ENCODE data around the gene SF3B1.
A peak's percentile ranks its signal among the peaks of the same experiment; 100 is the strongest.

SF3B1 gene

GRCh38 chr2:197455428-197455827 is 20.6 kb upstream of the SF3B1 start:
- no peak overlapping the region for H3K27ac ChIP-seq (ENCODE audit: extremely low read depth, low read depth, low read length)
- H3K9me3 ChIP-seq (ENCODE audit: control insufficient read depth, insufficient read depth, low read depth, low read length), result no peaks in the 10 kb centered on the region
- ChIA-PET CTCF (no interaction called here), POLR2A (interaction anchor here (0.7 to 1.5 kb wide), 3 partner anchors 13 to 44 kb away, joined by 3 to 5 read pairs (median 3); partner anchors contain the start of genes HSPD1, HSPE1 and SF3B1)
- no peak overlapping the region for H3K4me3 ChIP-seq (ENCODE audit: low read depth, low read length)
- TF ChIP-seq KLF17 (tag by site-specific recombination; IDR thresholded peaks at IDR 0.05), result no peak
- no peak for TF ChIP-seq ZNF169 (tag by site-specific recombination; IDR thresholded peaks at IDR 0.05)
- TF ChIP-seq ZNF621 (tag by site-specific recombination; IDR thresholded peaks at IDR 0.05), result no peak
- TF ChIP-seq ZNF18 (tag by site-specific recombination; IDR thresholded peaks at IDR 0.05), result no peak
- no peak for TF ChIP-seq ZNF837 (tag by site-specific recombination; IDR thresholded peaks at IDR 0.05)
- TF ChIP-seq ZNF558 (tag by site-specific recombination; IDR thresholded peaks at IDR 0.05), result no peak
- no peak for TF ChIP-seq ZSCAN4 (tag by site-specific recombination; IDR thresholded peaks at IDR 0.05)
- TF ChIP-seq ZNF521 (tag by site-specific recombination; IDR thresholded peaks at IDR 0.05), result no peak
- no peaks in the 10 kb centered on the region for H3K4me1 ChIP-seq (ENCODE audit: control insufficient read depth, insufficient read depth, low read length)
- H3K36me3 ChIP-seq (ENCODE audit: control insufficient read depth in 2 of 2, insufficient read depth in 1 of 2, low read length in 2 of 2), result peaks cover under 1 to 4% of the 10 kb centered on the region in 2 experiments; a peak in 1 of 3 replicates

GRCh38 chr2:197454923-197455322 is 20.1 kb upstream of the SF3B1 start:
- peak overlapping the region; percentile 93 for H3K4me3 ChIP-seq (ENCODE audit: low read depth, low read length)
- no peaks in the 10 kb centered on the region for H3K36me3 ChIP-seq (ENCODE audit: control insufficient read depth in 2 of 2, insufficient read depth in 1 of 2, low read length in 2 of 2)
- H3K9me3 ChIP-seq (ENCODE audit: control insufficient read depth, insufficient read depth, low read depth, low read length), result no peaks in the 10 kb centered on the region
- H3K27ac ChIP-seq (ENCODE audit: extremely low read depth, low read depth, low read length), result no peak overlapping the region
- POLR2A ChIA-PET, result interaction anchor here (1.3 kb wide), 1 partner anchor 45 kb away, joined by 5 read pairs; the partner anchor contains the start of genes HSPD1 and HSPE1
- CTCF ChIA-PET, result no interaction called here
- H3K4me1 ChIP-seq (ENCODE audit: control insufficient read depth, insufficient read depth, low read length), result no peaks in the 10 kb centered on the region
- TF ChIP-seq INSM2 (tag by site-specific recombination; IDR thresholded peaks at IDR 0.05) (no peak), ZNF830 (tag by site-specific recombination; IDR thresholded peaks at IDR 0.05; ENCODE audit: low read depth) (no peak), ZNF555 (tag by site-specific recombination; conservative IDR thresholded peaks at IDR 0.05) (no peak), TSHZ1 (tag by site-specific recombination; IDR thresholded peaks at IDR 0.05; ENCODE audit: borderline replicate concordance) (no peak), ZNF114 (tag by site-specific recombination; IDR thresholded peaks at IDR 0.05) (no peak), TCF7L2 (IDR thresholded peaks at IDR 0.05; ENCODE audit: borderline replicate concordance, low read depth, low read length) (no peak), ZNF169 (tag by site-specific recombination; IDR thresholded peaks at IDR 0.05) (no peak), PRDM1 (tag by site-specific recombination; IDR thresholded peaks at IDR 0.05) (no peak), ZNF76 (tag by site-specific recombination; IDR thresholded peaks at IDR 0.05; ENCODE audit: borderline replicate concordance, low read depth) (no peak), ZNF19 (tag by site-specific recombination; IDR thresholded peaks at IDR 0.05; ENCODE audit: low read depth) (no peak), ZNF121 (tag by site-specific recombination; IDR thresholded peaks at IDR 0.05) (no peak), AEBP2 (tag by site-specific recombination; IDR thresholded peaks at IDR 0.05; ENCODE audit: borderline replicate concordance) (no peak), HOXD13 (CRISPR knock-in tag; IDR thresholded peaks at IDR 0.05; ENCODE audit: borderline replicate concordance) (no peak), ZNF501 (tag by site-specific recombination; IDR thresholded peaks at IDR 0.05) (no peak), ZFHX2 (tag by site-specific recombination; conservative IDR thresholded peaks at IDR 0.05) (no peak), ZNF132 (tag by site-specific recombination; IDR thresholded peaks at IDR 0.05; ENCODE audit: borderline replicate concordance) (no peak), ZNF274 (IDR thresholded peaks at IDR 0.05; ENCODE audit: low read length) (no peak), ZNF274 (tag by site-specific recombination; IDR thresholded peaks at IDR 0.05; ENCODE audit: borderline replicate concordance) (no peak)
